HUES6 (cell line): Measurements from ENCODE around the gene GLT6D1.

ENCODE experiments used
- H3K27ac ChIP-seq: 2 replicates; pipeline ENCODE4 v1.7.0; 2013; ENCODE audit warnings: low read depth, mild to moderate bottlenecking, low read length, inconsistent platforms
- H3K27me3 ChIP-seq: 2 replicates; pipeline ENCODE4 v1.6.1; 2013; ENCODE audit warnings: low read length; ENCODE audit not compliant: control insufficient read depth, insufficient read depth
- H3K36me3 ChIP-seq: 2 replicates; pipeline ENCODE4 v1.6.1; 2013; ENCODE audit warnings: low read length; ENCODE audit not compliant: control insufficient read depth, insufficient read depth
- H3K4me1 ChIP-seq: 2 replicates; pipeline ENCODE4 v1.6.1; 2013; ENCODE audit warnings: low read length; ENCODE audit not compliant: control insufficient read depth, insufficient read depth
- H3K4me3 ChIP-seq: 2 replicates; pipeline ENCODE4 v1.5.1; 2013; ENCODE audit warnings: low read depth, low read length
- H3K9ac ChIP-seq: one replicate; pipeline ENCODE4 v1.6.1; 2013; ENCODE audit warnings: mild to moderate bottlenecking, low read length
- H3K9me3 ChIP-seq: 2 replicates; pipeline ENCODE4 v1.6.1; 2013; ENCODE audit warnings: low read depth, low read length; ENCODE audit not compliant: control insufficient read depth, insufficient read depth

Gene GLT6D1

DNA sequence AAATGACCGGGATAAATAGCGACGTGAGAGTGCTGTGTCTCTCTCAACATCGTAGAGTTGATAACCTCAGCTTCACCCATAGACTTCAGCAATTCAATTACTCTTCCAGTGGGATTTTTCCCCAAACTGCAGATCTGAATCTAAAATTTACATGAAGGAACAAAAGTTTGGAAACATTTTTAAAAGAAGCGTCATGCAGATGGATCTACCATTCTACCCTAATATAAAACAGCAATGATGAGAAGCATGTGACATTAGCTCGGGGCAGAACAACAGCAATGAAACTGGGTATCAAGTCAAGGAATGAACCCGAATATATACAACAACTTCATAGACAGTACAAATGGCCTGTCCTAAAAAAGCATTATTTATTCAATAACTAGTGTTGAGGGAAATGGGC lies 18.8 kb downstream of the GLT6D1 start:
- H3K36me3 ChIP-seq, result no peaks in the 10 kb centered on the region
- no peaks in the 10 kb centered on the region for H3K9me3 ChIP-seq
- H3K27ac ChIP-seq, result no peak overlapping the region
- no peak overlapping the region for H3K9ac ChIP-seq
- H3K27me3 ChIP-seq, result no peaks in the 10 kb centered on the region
- no peaks in the 10 kb centered on the region for H3K4me1 ChIP-seq
- no peak overlapping the region for H3K4me3 ChIP-seq

DNA sequence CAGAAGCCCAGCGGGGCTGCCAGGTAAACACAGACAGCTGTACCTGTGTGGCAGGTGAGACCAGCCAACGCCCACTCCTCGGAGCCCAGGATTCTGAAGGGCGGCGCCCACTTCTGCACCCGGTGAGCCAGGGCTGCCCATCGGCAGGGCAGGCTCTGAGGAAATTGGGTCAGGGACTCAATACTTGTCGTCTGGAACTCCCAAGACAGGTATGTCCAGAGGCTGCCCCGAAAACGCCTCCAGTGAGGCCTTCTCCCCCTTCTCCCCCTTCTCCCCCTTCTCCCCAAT lies 19.8 kb downstream of the GLT6D1 start:
- no peaks in the 10 kb centered on the region for H3K4me1 ChIP-seq
- H3K36me3 ChIP-seq, result no peaks in the 10 kb centered on the region
- H3K9ac ChIP-seq, result no peak overlapping the region
- H3K4me3 ChIP-seq, result no peak overlapping the region
- no peaks in the 10 kb centered on the region for H3K9me3 ChIP-seq
- no peak overlapping the region for H3K27ac ChIP-seq
- H3K27me3 ChIP-seq, result no peaks in the 10 kb centered on the region

DNA sequence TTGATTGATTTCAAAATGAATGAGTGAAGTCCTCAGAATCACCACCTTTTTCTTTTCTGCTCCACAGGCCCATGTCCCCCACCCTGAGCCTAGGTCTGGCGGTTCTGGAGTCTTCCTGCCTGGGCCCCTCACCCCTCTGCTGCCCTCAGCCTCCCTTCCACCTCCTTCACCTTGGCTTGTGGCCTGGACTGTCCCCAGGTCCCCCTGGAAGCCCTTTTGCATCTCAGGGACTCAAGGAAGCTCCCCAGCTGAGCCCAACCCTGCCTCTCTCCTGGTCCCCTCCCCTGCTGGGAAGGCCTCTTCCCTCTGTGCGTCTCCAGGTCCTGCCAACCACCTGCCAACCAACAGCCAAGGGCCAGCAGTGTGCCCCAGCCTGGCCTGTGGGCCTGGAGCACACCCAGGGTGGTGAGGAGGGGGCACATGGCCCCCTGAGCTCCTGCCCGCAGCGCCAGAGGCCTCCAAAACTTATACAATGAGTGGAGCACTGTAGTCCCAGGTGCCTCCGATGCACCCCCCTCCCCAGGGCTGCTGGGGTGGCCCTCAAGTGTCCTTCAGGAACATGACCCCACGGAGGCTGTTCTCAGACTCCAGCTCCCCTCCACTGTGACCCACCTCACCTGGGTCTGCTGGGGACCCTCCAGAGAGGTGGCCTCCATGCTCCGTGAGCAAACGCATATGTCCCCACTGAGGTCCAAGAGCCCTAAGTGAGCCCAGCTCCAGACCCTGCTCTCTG lies 20.3 kb downstream of the GLT6D1 start:
- no peaks in the 10 kb centered on the region for H3K9me3 ChIP-seq
- H3K4me1 ChIP-seq, result no peaks in the 10 kb centered on the region
- H3K27me3 ChIP-seq, result no peaks in the 10 kb centered on the region

DNA sequence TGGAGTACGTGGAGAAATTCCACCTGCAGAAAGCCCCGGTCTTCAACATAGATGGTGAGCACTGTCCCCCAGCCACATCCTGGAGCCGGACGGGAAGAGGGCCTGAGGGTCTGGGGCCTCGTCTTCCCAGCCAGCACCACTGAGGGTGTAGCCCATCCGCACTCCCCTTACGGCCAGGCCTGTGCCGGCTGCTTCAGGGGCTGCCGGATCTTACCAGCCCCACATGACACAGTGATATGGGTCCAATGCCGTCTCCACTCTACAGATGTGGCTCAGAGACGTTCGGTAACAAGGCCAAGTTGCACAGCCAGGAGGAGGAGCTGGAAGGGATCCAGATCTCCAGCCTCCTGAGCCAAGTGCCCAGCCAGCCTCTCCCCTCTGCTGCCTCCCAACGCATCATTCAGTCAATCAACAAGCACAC lies 21.3 kb downstream of the GLT6D1 start:
- Histone ChIP-seq H3K27ac (no peak overlapping the region), H3K4me1 (no peaks in the 10 kb centered on the region), H3K27me3 (no peaks in the 10 kb centered on the region), H3K9ac (no peak overlapping the region), H3K36me3 (no peaks in the 10 kb centered on the region), H3K9me3 (no peaks in the 10 kb centered on the region), H3K4me3 (no peak overlapping the region)

More for the DNA sequence above, 20.3 kb downstream of the GLT6D1 start:
- Histone ChIP-seq H3K36me3 (no peaks in the 10 kb centered on the region), H3K9ac (no peak overlapping the region), H3K4me3 (no peak overlapping the region), H3K27ac (no peak overlapping the region)

DNA sequence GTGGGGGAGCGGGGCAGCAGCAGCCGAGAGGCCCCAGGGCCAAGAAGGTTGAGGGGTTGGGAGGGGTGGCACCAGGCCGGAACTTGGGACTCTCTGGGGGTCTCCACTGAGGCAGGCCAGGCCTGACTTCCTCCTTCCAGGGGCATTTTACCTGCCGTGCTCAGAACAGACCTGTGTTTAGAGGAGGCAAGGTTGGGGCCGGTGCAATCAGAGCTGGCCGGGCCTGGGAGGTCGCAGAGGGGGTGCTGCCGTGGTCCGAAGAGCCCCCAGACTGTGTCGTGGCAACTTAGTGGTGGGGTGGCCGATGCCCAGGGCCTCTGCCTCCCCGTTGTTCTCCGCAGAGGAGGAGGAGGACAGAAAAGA lies 21.8 kb downstream of the GLT6D1 start:
- Histone ChIP-seq H3K9me3 (no peaks in the 10 kb centered on the region), H3K4me3 (no peak overlapping the region), H3K9ac (no peak overlapping the region), H3K36me3 (no peaks in the 10 kb centered on the region), H3K27ac (no peak overlapping the region), H3K27me3 (no peaks in the 10 kb centered on the region), H3K4me1 (no peaks in the 10 kb centered on the region)

DNA sequence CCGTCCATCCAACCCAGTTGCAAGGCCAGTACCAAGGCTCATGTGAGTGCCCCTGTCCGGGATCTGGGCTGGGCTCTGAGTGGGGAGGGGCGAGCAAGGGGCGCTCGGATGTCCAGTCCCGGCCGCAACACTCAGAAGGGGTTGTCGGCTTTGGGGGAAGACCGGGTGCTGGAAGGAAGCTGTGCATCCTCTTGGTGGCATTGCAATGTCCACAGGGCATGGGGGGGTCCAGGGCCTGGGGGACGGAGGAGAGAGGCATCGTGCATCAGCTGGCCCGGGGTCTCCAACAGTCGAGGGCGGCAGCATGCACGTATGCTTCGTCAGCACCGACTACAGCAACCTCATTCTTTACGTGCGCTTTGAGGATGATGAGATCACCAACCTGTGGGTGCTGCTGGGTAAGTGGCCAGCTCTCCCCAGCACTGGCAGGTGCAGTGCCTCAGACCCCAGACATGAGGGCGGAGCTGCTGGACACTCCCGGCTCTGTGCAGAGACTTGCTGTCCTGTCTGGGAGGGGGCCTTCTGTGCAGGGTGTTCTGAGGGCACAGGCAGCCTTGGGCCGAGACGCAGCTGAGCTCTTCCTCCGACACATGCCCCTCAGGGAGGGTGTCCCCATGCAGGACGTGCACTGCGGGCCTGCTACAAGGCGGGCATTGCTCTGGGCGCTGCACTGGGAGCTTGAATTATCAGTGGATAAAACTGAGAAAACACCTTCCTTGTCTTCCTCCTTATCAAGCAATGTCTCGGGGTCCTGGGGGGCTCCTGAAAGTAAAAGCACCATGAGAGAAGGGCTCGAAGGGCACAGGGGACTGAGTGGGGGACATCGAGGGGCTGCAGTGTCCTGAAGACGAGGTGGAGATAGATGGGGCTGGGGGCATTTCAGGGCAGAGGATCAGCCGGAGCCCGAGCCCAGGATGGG lies 22.5 kb downstream of the GLT6D1 start:
- no peak overlapping the region for H3K9ac ChIP-seq
- H3K36me3 ChIP-seq, result no peaks in the 10 kb centered on the region
- H3K4me3 ChIP-seq, result no peak overlapping the region
- no peaks in the 10 kb centered on the region for H3K9me3 ChIP-seq
- H3K4me1 ChIP-seq, result no peaks in the 10 kb centered on the region
- no peak overlapping the region for H3K27ac ChIP-seq
- H3K27me3 ChIP-seq, result no peaks in the 10 kb centered on the region

DNA sequence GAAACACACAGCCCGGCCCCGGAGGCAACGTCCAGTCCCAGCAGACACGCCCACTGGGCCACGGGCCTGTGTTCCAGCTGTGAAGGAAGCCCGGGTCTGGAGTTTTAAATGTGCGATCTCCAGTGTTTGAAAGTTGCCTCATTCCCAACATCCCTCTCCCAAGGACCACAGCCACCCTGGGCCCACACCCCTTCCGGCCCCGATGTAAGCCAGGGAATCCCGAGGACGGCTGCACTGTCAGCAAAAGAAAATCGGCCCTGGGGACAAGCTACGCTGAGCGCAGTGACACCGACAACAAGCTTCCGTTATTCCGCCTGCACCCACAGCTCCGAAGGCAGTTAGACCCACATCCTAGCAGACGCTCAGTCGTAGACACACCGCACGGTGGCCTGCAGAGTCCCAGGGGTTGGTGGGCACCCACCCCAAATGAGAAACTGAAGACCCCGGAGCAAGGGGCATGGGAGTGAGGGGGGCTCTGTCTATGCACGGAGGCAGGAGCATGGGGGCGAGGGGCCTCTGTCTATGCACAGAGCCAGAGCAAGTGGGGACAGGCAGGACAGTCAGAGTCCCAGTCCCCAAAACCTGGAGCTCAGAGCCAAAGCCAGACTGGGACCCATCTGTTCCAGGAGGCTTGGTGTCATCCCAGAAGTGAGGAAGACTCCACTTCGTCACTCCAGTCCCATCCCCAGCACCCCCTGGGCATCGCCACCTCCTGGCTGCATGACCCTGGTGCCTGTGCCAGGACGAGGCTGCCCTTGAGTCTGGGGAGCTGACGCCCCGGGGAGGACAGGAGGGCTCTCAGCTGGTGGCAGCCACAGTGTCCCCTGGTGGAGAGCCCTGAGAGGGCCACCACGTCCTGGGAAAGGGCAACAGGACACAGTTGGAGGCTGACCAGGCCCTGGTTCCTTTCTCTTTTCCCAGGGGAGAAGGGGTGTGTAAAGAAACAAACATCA lies 23.4 kb downstream of the GLT6D1 start:
- Histone ChIP-seq H3K9ac (no peak overlapping the region), H3K4me1 (no peaks in the 10 kb centered on the region), H3K9me3 (peaks cover 6% of the 10 kb centered on the region), H3K27me3 (no peaks in the 10 kb centered on the region), H3K4me3 (no peak overlapping the region), H3K36me3 (no peaks in the 10 kb centered on the region), H3K27ac (no peak overlapping the region)

DNA sequence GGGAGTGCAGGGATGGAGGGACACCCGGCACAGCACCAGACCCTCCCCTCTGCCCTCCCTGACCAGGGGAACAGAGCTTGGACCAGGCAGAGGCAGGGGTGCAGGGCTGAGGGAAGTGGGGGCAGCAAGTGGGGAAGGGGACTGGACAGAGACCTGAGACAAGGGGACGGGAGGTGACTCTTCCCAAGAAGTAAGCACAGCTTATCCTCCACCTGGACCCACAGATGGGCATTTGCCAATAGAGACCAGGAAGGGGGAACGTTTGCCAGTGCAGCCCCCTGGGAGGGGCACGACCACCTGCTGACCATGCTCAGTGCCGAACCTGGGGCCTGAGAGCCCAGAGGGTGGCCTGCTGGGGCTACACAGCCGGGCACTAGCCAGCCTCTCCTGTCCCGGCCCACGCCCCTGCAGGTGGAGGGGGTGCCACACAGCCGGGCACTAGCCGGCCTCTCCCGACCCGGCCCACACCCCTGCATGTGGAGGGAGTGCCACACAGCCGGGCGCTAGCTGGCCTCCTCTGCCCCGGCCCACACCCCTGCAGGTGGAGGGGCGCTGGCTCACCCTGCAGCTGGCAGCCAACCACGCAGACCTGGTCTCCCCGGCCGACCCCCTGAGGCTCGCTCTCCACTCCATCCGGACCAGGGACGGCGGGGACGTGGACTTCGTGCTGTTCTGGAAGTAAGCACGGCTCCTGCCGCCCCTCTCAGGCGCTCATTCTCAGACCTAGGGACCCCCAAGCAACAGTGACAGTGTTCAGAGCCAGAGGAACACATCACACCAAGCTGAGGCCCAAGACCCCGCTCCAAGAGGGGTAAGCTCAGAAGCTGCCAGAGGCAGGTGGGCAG lies 24.3 kb downstream of the GLT6D1 start:
- no peak overlapping the region for H3K27ac ChIP-seq
- no peaks in the 10 kb centered on the region for H3K4me1 ChIP-seq
- no peak overlapping the region for H3K9ac ChIP-seq
- H3K9me3 ChIP-seq, result peaks cover 12% of the 10 kb centered on the region
- H3K4me3 ChIP-seq, result no peak overlapping the region
- H3K27me3 ChIP-seq, result no peaks in the 10 kb centered on the region
- no peaks in the 10 kb centered on the region for H3K36me3 ChIP-seq

DNA sequence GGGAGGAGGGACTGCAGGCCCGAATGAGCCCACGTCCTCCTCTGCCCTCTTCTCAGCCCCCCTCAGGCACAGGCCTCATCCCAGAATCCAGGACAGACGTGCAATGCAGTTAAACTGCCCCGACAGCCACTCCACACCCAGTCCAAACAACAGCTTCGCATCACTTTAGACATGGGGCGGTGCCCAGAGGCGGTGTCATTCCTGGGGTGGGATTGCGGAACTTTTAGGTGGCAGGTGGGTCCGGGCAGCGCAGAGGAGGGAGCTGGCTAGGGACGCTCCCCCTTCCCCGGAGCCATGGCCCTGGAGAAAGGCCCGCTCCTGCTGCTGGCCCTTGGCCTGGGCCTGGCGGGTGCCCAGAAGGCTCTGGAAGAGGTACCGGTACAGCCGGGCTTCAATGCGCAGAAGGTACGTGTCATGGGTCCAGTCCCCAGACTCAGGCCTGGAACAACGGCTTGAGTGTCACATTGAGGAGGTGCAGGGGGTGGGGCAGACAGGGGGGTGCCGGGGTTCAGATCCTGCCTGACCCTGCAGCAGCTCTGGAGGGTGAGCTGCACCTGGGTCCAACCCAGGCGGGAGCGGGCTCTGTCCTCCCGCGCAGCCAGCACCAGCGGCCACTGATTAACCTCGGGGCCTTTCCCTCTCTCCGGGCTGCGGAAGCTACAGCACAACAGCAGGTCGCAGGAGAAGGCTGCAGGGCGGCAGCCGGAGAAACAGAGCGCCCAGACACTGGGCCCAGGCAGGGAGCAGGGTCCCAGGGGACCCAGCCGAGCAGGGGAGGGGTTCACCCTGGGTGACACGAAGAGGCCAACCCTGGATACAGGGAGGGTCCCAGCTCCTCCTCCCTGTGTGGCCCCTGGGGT lies 25.2 kb downstream of the GLT6D1 start:
- no peaks in the 10 kb centered on the region for H3K27me3 ChIP-seq
- H3K36me3 ChIP-seq, result no peaks in the 10 kb centered on the region
- H3K4me1 ChIP-seq, result no peaks in the 10 kb centered on the region
- peaks cover 16% of the 10 kb centered on the region for H3K9me3 ChIP-seq
- no peak overlapping the region for H3K9ac ChIP-seq
- no peak overlapping the region for H3K27ac ChIP-seq
- no peak overlapping the region for H3K4me3 ChIP-seq
